Measurements from ENCODE around the gene GADD45B.

Gene GADD45B

GRCh38 chr19:2462635-2463421 is 13.1 kb upstream of the GADD45B start:
- Histone ChIP-seq H3K4me1 (ENCODE audit: control insufficient read depth, insufficient read depth, low read length) (no peaks in the 10 kb centered on the region), H3K36me3 (ENCODE audit: control insufficient read depth in 2 of 2, insufficient read depth in 1 of 2, low read length in 2 of 2) (no peaks in the 10 kb centered on the region), H3K27ac (ENCODE audit: extremely low read depth, low read depth, low read length) (peak overlapping the region; percentile 0; the same call in 1 of the 2 replicates), H3K9me3 (ENCODE audit: control insufficient read depth, insufficient read depth, low read depth, low read length) (no peaks in the 10 kb centered on the region), H3K4me3 (ENCODE audit: low read depth, low read length) (no peak overlapping the region)
- ChIA-PET POLR2A (interaction anchor here (0.7 to 5.7 kb wide), 10 partner anchors 9 to 132 kb away, joined by 3 to 62 read pairs (median 4); partner anchors contain the start of genes GADD45B and TIMM13), CTCF (interaction anchor here (0.6 to 3.5 kb wide), 8 partner anchors 11 to 517 kb away, joined by 3 to 13 read pairs (median 4); no protein-coding TSS in a partner anchor)
- TF ChIP-seq ZNF837 (tag by site-specific recombination; IDR thresholded peaks at IDR 0.05): no peak
- no peak for TF ChIP-seq ZNF792 (tag by site-specific recombination; IDR thresholded peaks at IDR 0.05)
- TF ChIP-seq ZNF621 (tag by site-specific recombination; IDR thresholded peaks at IDR 0.05): no peak
- TF ChIP-seq, protein P1, sequence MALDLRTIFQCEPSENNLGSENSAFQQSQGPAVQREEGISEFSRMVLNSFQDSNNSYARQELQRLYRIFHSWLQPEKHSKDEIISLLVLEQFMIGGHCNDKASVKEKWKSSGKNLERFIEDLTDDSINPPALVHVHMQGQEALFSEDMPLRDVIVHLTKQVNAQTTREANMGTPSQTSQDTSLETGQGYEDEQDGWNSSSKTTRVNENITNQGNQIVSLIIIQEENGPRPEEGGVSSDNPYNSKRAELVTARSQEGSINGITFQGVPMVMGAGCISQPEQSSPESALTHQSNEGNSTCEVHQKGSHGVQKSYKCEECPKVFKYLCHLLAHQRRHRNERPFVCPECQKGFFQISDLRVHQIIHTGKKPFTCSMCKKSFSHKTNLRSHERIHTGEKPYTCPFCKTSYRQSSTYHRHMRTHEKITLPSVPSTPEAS (tag by site-specific recombination; IDR thresholded peaks at IDR 0.05): peak; percentile 56
- TF ChIP-seq ZNF843 (tag by site-specific recombination; IDR thresholded peaks at IDR 0.05): 0 out of 2 replicates have a peak, but pooled peaks have one; percentile 42
- TF ChIP-seq BCL11A (tag by site-specific recombination; IDR thresholded peaks at IDR 0.05; ENCODE audit: low read depth): 0 out of 2 replicates have a peak, but pooled peaks have one; percentile 13
- no peak for TF ChIP-seq ZNF16 (tag by site-specific recombination; IDR thresholded peaks at IDR 0.05; ENCODE audit: low read depth)
- TF ChIP-seq ZNF133 (tag by site-specific recombination; IDR thresholded peaks at IDR 0.05): no peak
- 0 out of 2 replicates have a peak, but pooled peaks have one; percentile 49 for TF ChIP-seq ZNF580 (tag by site-specific recombination; IDR thresholded peaks at IDR 0.05)
- TF ChIP-seq ZBTB26 (tag by site-specific recombination; optimal IDR thresholded peaks at IDR 0.05): peak; percentile 42
- no peak for TF ChIP-seq ZNF350 (tag by site-specific recombination; IDR thresholded peaks at IDR 0.05)
- peak; percentile 93 for TF ChIP-seq GFI1B (tag by site-specific recombination; IDR thresholded peaks at IDR 0.05)
- TF ChIP-seq ZNF239 (tag by site-specific recombination; IDR thresholded peaks at IDR 0.05): no peak
- no peak for TF ChIP-seq ZNF398 (tag by site-specific recombination; IDR thresholded peaks at IDR 0.05)
- peak; percentile 51; the same call in 1 of the 2 replicates for TF ChIP-seq ZNF513 (tag by site-specific recombination; IDR thresholded peaks at IDR 0.05)
- TF ChIP-seq ZNF707 (tag by site-specific recombination; IDR thresholded peaks at IDR 0.05): no peak
- no peak; the same call in 1 of the 2 replicates for TF ChIP-seq ZNF214 (tag by site-specific recombination; IDR thresholded peaks at IDR 0.05; ENCODE audit: borderline replicate concordance)
- TF ChIP-seq SCRT1 (tag by site-specific recombination; IDR thresholded peaks at IDR 0.05; ENCODE audit: borderline replicate concordance): no peak
- peak; percentile 43; the same call in 1 of the 2 replicates for TF ChIP-seq ZNF518A (tag by site-specific recombination; conservative IDR thresholded peaks at IDR 0.05; ENCODE audit: low read depth)
- TF ChIP-seq KLF16 (tag by site-specific recombination; IDR thresholded peaks at IDR 0.05): peak; percentile 55; the same call in 1 of the 2 replicates
- TF ChIP-seq ZBTB17 (tag by site-specific recombination; IDR thresholded peaks at IDR 0.05): peak; percentile 92
- no peak for TF ChIP-seq ZNF549 (tag by site-specific recombination; IDR thresholded peaks at IDR 0.05)
- TF ChIP-seq, protein P2, sequence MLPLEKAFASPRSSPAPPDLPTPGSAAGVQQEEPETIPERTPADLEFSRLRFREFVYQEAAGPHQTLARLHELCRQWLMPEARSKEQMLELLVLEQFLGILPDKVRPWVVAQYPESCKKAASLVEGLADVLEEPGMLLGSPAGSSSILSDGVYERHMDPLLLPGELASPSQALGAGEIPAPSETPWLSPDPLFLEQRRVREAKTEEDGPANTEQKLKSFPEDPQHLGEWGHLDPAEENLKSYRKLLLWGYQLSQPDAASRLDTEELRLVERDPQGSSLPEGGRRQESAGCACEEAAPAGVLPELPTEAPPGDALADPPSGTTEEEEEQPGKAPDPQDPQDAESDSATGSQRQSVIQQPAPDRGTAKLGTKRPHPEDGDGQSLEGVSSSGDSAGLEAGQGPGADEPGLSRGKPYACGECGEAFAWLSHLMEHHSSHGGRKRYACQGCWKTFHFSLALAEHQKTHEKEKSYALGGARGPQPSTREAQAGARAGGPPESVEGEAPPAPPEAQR (tag by site-specific recombination; IDR thresholded peaks at IDR 0.05): peak; percentile 52; the same call in 1 of the 2 replicates

All from HEK293 (cell line).